Upper lobe of right lung (tissue), 1 donor: ENCODE results near the gene HNRNPH2. TPM values are rescaled to one million over a fixed set of nuclear protein-coding genes. Genes with fewer than 3 reads are reported as not detected.

Experiments
- ATAC-seq: fragments of 200-7000 bp; cut with Tn5 transposase; one replicate; pipeline ENCODE4 v1.9.1; 2020; ENCODE audit warnings: mild to moderate bottlenecking, moderate library complexity
- DNase-seq: peaks from one replicate; pipeline ENCODE4 v3.0.0-alpha.2; 2020
- H3K27ac ChIP-seq: fragments of 200-600 bp; one replicate; pipeline ENCODE4 v1.8.0; 2022
- H3K27me3 ChIP-seq: fragments of 200-600 bp; one replicate; pipeline ENCODE4 v1.8.0; 2022; ENCODE audit warnings: mild to moderate bottlenecking
- H3K36me3 ChIP-seq: fragments of 200-600 bp; one replicate; pipeline ENCODE4 v1.8.0; 2022
- H3K4me1 ChIP-seq: fragments of 200-600 bp; one replicate; pipeline ENCODE4 v1.8.0; 2022
- H3K4me3 ChIP-seq: fragments of 200-600 bp; one replicate; pipeline ENCODE4 v1.8.0; 2022; ENCODE audit warnings: mild to moderate bottlenecking
- H3K9me3 ChIP-seq: fragments of 200-600 bp; one replicate; pipeline ENCODE4 v1.8.0; 2022
- intact Hi-C: fragments of 100-400 bp; cut with DNase I; formaldehyde crosslinking; loops from one replicate; pipeline ENCODE4 v1.11.0; 2022
- total RNA-seq: library from RNA; stranded (reverse); fragmentation: NEBNext Ultra II Directional; extraction: Animal tissue kit (Norgen Biotek cat#: 25700); gene quantifications from one replicate; pipeline ENCODE4 v1.2.1, GENCODE V29; 2021
- TF ChIP-seq, protein P1 (sequence below): fragments of 200-600 bp; IDR thresholded peaks from one replicate; pipeline ENCODE4 v1.8.0; 2022; ENCODE audit warnings: antibody characterized with exemption
- donor health status: DM: no; HTN: yes; CAD: no; lungs with severe emphysema.

The HNRNPH2 gene
- total RNA-seq, 1 donor from 2014 or later = 67.1 TPM

DNA sequence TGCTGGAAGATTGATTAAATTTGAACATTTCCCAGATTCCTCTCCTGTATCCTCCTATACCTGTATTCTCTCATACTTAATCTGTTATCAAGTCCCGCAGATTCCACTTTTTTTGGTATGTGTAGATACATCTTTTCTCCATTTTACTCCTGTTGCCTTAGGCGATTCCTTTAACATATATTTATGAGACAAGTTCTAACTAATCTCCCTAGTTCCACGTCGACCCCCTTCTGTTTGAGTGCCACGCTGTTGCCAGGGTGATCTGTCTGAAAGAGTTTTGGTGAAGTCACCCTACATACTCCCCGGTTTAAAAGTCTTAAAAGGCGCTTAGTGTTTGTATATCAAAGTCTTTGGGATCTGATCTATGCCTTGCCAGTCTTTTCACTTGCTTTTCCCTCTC lies 2.4 kb downstream of the HNRNPH2 start:
- Histone ChIP-seq H3K27me3 (no peaks in the 10 kb centered on the region), H3K4me1 (peaks cover 4% of the 10 kb centered on the region), H3K36me3 (peaks cover 4% of the 10 kb centered on the region), H3K4me3 (peak overlapping the region; percentile 71), H3K9me3 (no peaks in the 10 kb centered on the region), H3K27ac (no peak overlapping the region)
- DNase-seq = no peak
- ATAC-seq = no peak
- intact Hi-C loops = no loop called here
- TF ChIP-seq, protein P1, sequence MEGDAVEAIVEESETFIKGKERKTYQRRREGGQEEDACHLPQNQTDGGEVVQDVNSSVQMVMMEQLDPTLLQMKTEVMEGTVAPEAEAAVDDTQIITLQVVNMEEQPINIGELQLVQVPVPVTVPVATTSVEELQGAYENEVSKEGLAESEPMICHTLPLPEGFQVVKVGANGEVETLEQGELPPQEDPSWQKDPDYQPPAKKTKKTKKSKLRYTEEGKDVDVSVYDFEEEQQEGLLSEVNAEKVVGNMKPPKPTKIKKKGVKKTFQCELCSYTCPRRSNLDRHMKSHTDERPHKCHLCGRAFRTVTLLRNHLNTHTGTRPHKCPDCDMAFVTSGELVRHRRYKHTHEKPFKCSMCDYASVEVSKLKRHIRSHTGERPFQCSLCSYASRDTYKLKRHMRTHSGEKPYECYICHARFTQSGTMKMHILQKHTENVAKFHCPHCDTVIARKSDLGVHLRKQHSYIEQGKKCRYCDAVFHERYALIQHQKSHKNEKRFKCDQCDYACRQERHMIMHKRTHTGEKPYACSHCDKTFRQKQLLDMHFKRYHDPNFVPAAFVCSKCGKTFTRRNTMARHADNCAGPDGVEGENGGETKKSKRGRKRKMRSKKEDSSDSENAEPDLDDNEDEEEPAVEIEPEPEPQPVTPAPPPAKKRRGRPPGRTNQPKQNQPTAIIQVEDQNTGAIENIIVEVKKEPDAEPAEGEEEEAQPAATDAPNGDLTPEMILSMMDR = no peak

DNA sequence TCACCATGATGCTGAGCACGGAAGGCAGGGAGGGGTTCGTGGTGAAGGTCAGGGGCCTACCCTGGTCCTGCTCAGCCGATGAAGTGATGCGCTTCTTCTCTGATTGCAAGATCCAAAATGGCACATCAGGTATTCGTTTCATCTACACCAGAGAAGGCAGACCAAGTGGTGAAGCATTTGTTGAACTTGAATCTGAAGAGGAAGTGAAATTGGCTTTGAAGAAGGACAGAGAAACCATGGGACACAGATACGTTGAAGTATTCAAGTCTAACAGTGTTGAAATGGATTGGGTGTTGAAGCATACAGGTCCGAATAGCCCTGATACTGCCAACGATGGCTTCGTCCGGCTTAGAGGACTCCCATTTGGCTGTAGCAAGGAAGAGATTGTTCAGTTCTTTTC lies 4.0 kb downstream of the HNRNPH2 start:
- H3K27ac ChIP-seq = no peak overlapping the region
- peaks cover 4% of the 10 kb centered on the region for H3K4me1 ChIP-seq
- no peaks in the 10 kb centered on the region for H3K9me3 ChIP-seq
- intact Hi-C loops = no loop called here
- DNase-seq (no peak), ATAC-seq (no peak)
- H3K36me3 ChIP-seq = peaks cover 4% of the 10 kb centered on the region
- no peaks in the 10 kb centered on the region for H3K27me3 ChIP-seq
- TF ChIP-seq, protein P1 = no peak
- no peak overlapping the region for H3K4me3 ChIP-seq

DNA sequence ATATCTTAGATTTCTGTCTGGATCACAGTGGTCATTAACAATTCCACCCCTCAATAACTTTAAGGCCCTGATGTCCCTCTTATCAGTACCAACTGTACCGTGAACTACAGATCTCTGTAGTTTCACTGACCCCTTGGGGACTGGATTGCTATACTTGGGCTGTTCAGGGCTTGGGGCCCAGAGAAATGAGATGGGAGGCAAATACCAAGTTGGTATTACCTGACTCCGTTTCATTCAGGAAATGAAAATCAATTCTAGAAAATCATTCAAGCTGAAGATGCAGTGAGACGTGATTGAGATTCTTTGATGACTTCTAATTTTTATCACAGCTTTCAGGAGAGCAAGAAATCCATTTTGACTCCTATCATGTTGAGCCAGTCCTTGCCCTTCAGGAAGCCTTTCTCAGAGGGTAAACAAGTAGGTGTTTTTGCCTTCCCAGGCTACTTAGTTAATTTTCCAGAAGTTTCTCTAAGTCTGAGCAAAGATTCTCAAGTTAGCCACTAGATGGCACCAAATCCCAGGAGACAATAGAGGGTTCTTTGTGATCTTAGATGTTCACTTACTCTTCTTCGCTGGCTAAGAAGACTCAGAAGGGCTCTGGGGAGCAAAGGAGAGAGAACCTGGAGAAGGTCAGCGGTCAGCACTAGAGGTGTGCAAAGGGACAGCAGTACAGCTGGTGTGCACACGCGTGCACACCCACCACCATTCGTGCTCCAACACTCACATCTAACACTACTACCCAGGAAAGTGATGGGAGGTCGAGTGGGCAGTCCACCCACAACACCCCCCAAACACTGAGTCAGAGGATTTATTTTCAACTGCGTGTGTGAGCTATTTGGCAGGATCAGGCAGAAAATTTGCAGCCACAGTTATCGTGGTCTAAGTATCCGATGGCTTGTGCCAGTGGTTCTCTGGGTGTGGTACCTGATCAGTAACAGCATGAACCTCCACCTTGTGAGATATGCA lies 7.4 kb downstream of the HNRNPH2 start:
- Histone ChIP-seq H3K36me3 (peaks cover 4% of the 10 kb centered on the region), H3K4me3 (no peak overlapping the region), H3K27me3 (no peaks in the 10 kb centered on the region), H3K4me1 (peaks cover 4% of the 10 kb centered on the region), H3K9me3 (no peaks in the 10 kb centered on the region), H3K27ac (peak overlapping the region; percentile 63)
- no peak for DNase-seq
- intact Hi-C loops = no loop called here
- ATAC-seq = peak; percentile 73
- TF ChIP-seq, protein P1 = peak; percentile 65

DNA sequence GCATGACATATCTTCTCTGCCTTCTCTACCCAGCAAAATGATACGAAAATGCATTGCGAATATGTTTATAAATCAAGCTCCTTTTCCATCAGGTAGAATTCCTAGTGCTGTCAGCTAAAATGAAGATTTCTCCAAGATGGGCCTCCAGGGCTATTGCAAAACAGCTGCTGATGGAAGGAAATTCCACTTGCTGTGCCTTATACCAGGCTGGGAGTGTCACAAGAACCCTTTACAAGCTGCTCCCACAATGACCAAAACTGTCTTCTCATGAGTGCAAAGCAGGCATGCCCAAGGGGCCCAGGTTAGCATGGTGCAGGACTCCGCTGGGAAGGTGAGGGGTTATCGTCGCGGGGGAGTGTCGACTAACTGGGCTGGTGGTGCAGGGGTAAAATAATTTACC lies 8.7 kb downstream of the HNRNPH2 start:
- intact Hi-C loops = no loop called here
- DNase-seq (no peak), ATAC-seq (no peak)
- peaks cover 4% of the 10 kb centered on the region for H3K36me3 ChIP-seq
- H3K4me1 ChIP-seq = no peaks in the 10 kb centered on the region
- no peak overlapping the region for H3K4me3 ChIP-seq
- no peaks in the 10 kb centered on the region for H3K9me3 ChIP-seq
- H3K27ac ChIP-seq = no peak overlapping the region
- no peaks in the 10 kb centered on the region for H3K27me3 ChIP-seq
- TF ChIP-seq, protein P1 = no peak

DNA sequence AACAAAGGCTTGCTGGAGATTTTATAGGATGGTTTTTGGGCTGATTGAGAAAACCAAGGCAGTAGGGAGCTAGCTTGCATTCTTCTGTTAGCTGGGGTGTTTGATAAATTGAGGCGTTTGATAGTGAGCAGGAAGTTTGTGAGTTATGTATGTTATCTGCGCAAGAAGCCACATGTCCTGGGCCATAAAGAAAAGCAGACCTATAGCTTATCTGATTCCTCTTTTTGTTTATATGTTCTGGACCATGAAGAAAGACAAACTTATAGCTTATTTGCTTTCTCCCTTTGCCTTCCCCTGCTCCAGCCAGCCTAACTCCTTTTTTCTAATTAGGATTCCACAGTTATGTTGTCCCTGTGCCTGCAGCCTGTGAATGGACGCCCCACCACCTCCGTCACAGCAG lies 9.2 kb downstream of the HNRNPH2 start:
- Histone ChIP-seq H3K4me3 (peak overlapping the region; percentile 61), H3K9me3 (no peaks in the 10 kb centered on the region), H3K36me3 (peaks cover 2% of the 10 kb centered on the region), H3K27me3 (no peaks in the 10 kb centered on the region), H3K4me1 (no peaks in the 10 kb centered on the region), H3K27ac (peak overlapping the region; percentile 94)
- ATAC-seq = no peak
- intact Hi-C loops = no loop called here
- DNase-seq = no peak
- TF ChIP-seq, protein P1 = no peak
